GM12878 (cell line): ENCODE data around the gene DRAXIN. TPM values are rescaled to one million over a fixed set of nuclear protein-coding genes. Genes with fewer than 3 reads are reported as not detected.

Source experiments
- ATAC-seq: fragments of 200-7000 bp; cut with Tn5 transposase; 3 replicates; pipeline ENCODE4 v1.9.1; 2020; ENCODE audit warnings: mild to moderate bottlenecking, moderate library complexity
- BruUV-seq: library from RNA; stranded (reverse); fragments of 400-500 nt; replicated peaks from 2 replicates; lab custom pipeline; 2021; lab: Mats Ljungman, UMichigan
- CTCF ChIA-PET: fragments of 300-600 bp; sonication (Branson Sonifier 250); formaldehyde crosslinking; extraction: SDS; loops from one replicate; lab custom pipeline; 2021; ENCODE audit warnings: inconsistent platforms; lab: Yijun Ruan, JAX
- POLR2A ChIA-PET: fragments of 350-600 bp; formaldehyde crosslinking; extraction: SDS; loops from one replicate; lab custom pipeline; 2021; ENCODE audit warnings: inconsistent platforms; lab: Charles Lee
- RAD21 ChIA-PET: fragments of 300-600 bp; sonication (Branson Sonifier 250); formaldehyde crosslinking; loops from one replicate; lab custom pipeline; 2023; ENCODE audit warnings: antibody characterized with exemption; ENCODE audit not compliant: unreplicated experiment; lab: Charles Lee
- SMC1A ChIA-PET: fragments of 300-600 bp; sonication (Branson Sonifier 250); formaldehyde crosslinking; loops from one replicate; lab custom pipeline; 2023; ENCODE audit not compliant: unreplicated experiment, uncharacterized antibody; lab: Charles Lee
- DNase-seq: peaks from one replicate; pipeline ENCODE4 v3.0.0-alpha.2; 2011; ENCODE audit warnings: low read depth, low spot score
- FAIRE-seq: peaks from 3 replicates; lab custom pipeline; 2011; peaks lifted over from hg19 to GRCh38; lab: Jason Lieb, UNC
- H2AFZ ChIP-seq: 2 replicates; pipeline ENCODE4 v1.6.0; 2011; ENCODE audit warnings: low read depth, low read length, control low read depth; ENCODE audit not compliant: control insufficient read depth
- H3K27ac ChIP-seq: 2 replicates; pipeline ENCODE4 v1.5.1; 2011; ENCODE audit warnings: control low read depth; ENCODE audit not compliant: control insufficient read depth, insufficient read depth
- H3K27me3 ChIP-seq, 2 experiments: replicated peaks in 1 of 2; 2 replicates each; pipeline versions ENCODE4 v1.6.0 to v1.6.1; 2011; ENCODE audit warnings: low read length in 1 of 2; ENCODE audit not compliant: control insufficient read depth in 2 of 2, insufficient read depth in 2 of 2
- H3K36me3 ChIP-seq, 2 experiments: 2 replicates each; pipeline ENCODE4 v1.5.1; 2011; ENCODE audit warnings: low read length in 1 of 2; ENCODE audit not compliant: control insufficient read depth in 2 of 2, insufficient read depth in 2 of 2
- H3K4me1 ChIP-seq: 2 replicates; pipeline ENCODE4 v1.6.1; 2011; ENCODE audit warnings: mild to moderate bottlenecking, low read length, moderate library complexity, mixed read lengths; ENCODE audit not compliant: control insufficient read depth, insufficient read depth
- H3K4me2 ChIP-seq: 2 replicates; pipeline ENCODE4 v1.6.0; 2011; ENCODE audit warnings: control low read depth; ENCODE audit not compliant: control insufficient read depth, insufficient read depth
- H3K4me3 ChIP-seq: fragments of 200-600 bp; sonication (generic); 2 replicates; pipeline ENCODE4 v1.5.1; 2016
- H3K79me2 ChIP-seq: 2 replicates; pipeline ENCODE4 v1.6.0; 2011; ENCODE audit warnings: low read length; ENCODE audit not compliant: control insufficient read depth, insufficient read depth
- H3K9ac ChIP-seq: 2 replicates; pipeline ENCODE4 v1.8.0; 2011; ENCODE audit warnings: low read length, control low read depth, mixed read lengths; ENCODE audit not compliant: control insufficient read depth, insufficient read depth
- H3K9me3 ChIP-seq: replicated peaks from 3 replicates; pipeline ENCODE4 v1.5.1; 2011; ENCODE audit warnings: mild to moderate bottlenecking, low read length; ENCODE audit not compliant: control insufficient read depth, insufficient read depth
- H4K20me1 ChIP-seq: 2 replicates; pipeline ENCODE4 v1.6.0; 2011; ENCODE audit not compliant: control insufficient read depth, insufficient read depth
- ASH2L ChIP-seq: fragments of 300-600, 200-600 bp; sonication (generic); IDR thresholded peaks from 2 replicates; pipeline ENCODE4 v1.6.1; 2017; ENCODE audit warnings: low read depth, mild to moderate bottlenecking, borderline replicate concordance
- BCL11A ChIP-seq: IDR thresholded peaks from 2 replicates; pipeline ENCODE4 v1.6.1; 2011; ENCODE audit warnings: low read depth, low read length
- CBX5 ChIP-seq: sonication (generic); IDR thresholded peaks from 2 replicates; pipeline ENCODE4 v1.6.1; 2016; ENCODE audit warnings: low read depth, moderate library complexity, mild to moderate bottlenecking, inconsistent platforms
- CREM ChIP-seq: IDR thresholded peaks from 2 replicates; pipeline ENCODE4 v1.6.1; 2014; ENCODE audit warnings: antibody characterized with exemption, low read depth
- DPF2 ChIP-seq: fragments of 450-650 bp; IDR thresholded peaks from 2 replicates; pipeline ENCODE4 v1.6.1; 2017; ENCODE audit warnings: mild to moderate bottlenecking
- FOXK2 ChIP-seq: fragments of 450-650 bp; IDR thresholded peaks from 2 replicates; pipeline ENCODE4 v1.6.1; 2017; ENCODE audit warnings: mild to moderate bottlenecking, moderate library complexity
- GATAD2B ChIP-seq: fragments of 450-650 bp; conservative IDR thresholded peaks from 2 replicates; pipeline ENCODE4 v1.6.1; 2017; ENCODE audit warnings: low read depth, mild to moderate bottlenecking, moderate library complexity
- JUNB ChIP-seq: IDR thresholded peaks from 2 replicates; pipeline ENCODE4 v1.6.1; 2016; ENCODE audit warnings: antibody characterized with exemption, mild to moderate bottlenecking
- MTA2 ChIP-seq: fragments of 450-650 bp; IDR thresholded peaks from 2 replicates; pipeline ENCODE4 v1.6.1; 2016; ENCODE audit warnings: low read depth, mild to moderate bottlenecking, moderate library complexity
- NR2C1 ChIP-seq: fragments of 450-650 bp; IDR thresholded peaks from 2 replicates; pipeline ENCODE4 v1.6.1; 2017; ENCODE audit warnings: antibody characterized with exemption, mild to moderate bottlenecking, moderate library complexity
- RAD21 ChIP-seq: IDR thresholded peaks from 2 replicates; pipeline ENCODE4 v1.6.1; 2011; ENCODE audit warnings: mild to moderate bottlenecking, low read depth, low read length, moderate library complexity; ENCODE audit not compliant: insufficient read depth
- RELA ChIP-seq: fragments of 450-650 bp; IDR thresholded peaks from 2 replicates; pipeline ENCODE4 v1.8.0; 2014; ENCODE audit warnings: borderline replicate concordance; ENCODE audit not compliant: partially characterized antibody
- RFX5 ChIP-seq: IDR thresholded peaks from 2 replicates; pipeline ENCODE4 v1.6.1; 2011; ENCODE audit warnings: low read depth, low read length, improper control_type of control experiment
- RUNX3 ChIP-seq: IDR thresholded peaks from 2 replicates; pipeline ENCODE4 v1.6.1; 2012; ENCODE audit warnings: low read length, inconsistent platforms
- SMARCA5 ChIP-seq: fragments of 450-650 bp; IDR thresholded peaks from 2 replicates; pipeline ENCODE4 v1.6.1; 2017; ENCODE audit warnings: mild to moderate bottlenecking
- SRF ChIP-seq, 2 experiments: IDR thresholded peaks; 2 replicates each; pipeline ENCODE4 v1.6.1; 2011; ENCODE audit warnings: low read depth in 2 of 2, low read length in 2 of 2, mild to moderate bottlenecking in 1 of 2, moderate library complexity in 1 of 2
- WGBS: methylation state at CpG from one replicate; pipeline ENCODE4 v1.1.6; 2016; ENCODE audit warnings: low lambda C conversion rate; ENCODE audit not compliant: insufficient replicate concordance, insufficient coverage; ENCODE audit errors: missing lambda C conversion rate; 5-methylcytosine and 5-hydroxymethylcytosine counted together
- in situ Hi-C: fragments of 300-500 bp; cut with MboI; formaldehyde crosslinking; loops from 9 replicates; pipeline ENCODE4 v1.14.3; 2018; ENCODE audit warnings: mixed read lengths
- intact Hi-C: fragments of 100-400 bp; cut with micrococcal nuclease; formaldehyde crosslinking; loops from one replicate; pipeline ENCODE4 v1.14.2; 2022; ENCODE audit not compliant: unreplicated experiment
- polyA plus RNA-seq, 11 experiments: library from polyadenylated mRNA; depleted of rRNA in 4 of 11; unstranded in 6 of 11; stranded (reverse) in 5 of 11; fragments of >200 nt; fragmentation: Nextera tagmentation in 4 of 11; fragmentation: Illumina TruSeq in 1 of 11; extraction: Ambion mirVana in 4 of 11; extraction: Trizol in 1 of 11; gene quantifications; 1 replicate in 1 of 11; 2 replicates in 10 of 11; pipeline versions ENCODE4 v1.2.1 to v1.2.3, GENCODE V29; 2011 to 2016; ENCODE audit warnings: inconsistent platforms in 2 of 11, missing spikeins in 2 of 11, low read depth in 1 of 11
- total RNA-seq, 4 experiments: library from RNA; depleted of rRNA in 3 of 4; stranded (reverse); fragments of >200 nt in 3 of 4; fragmentation: Illumina TruSeq in 1 of 4; extraction: Trizol in 1 of 4; gene quantifications; 2 replicates each; pipeline versions ENCODE4 v1.2.1 to v1.2.3, GENCODE V29; 2013 to 2021
- TF ChIP-seq, protein P1 (sequence below): fragments of 450-650 bp; formaldehyde crosslinking; IDR thresholded peaks from 2 replicates; pipeline ENCODE4 v1.4.0; 2022; ENCODE audit warnings: mild to moderate bottlenecking, moderate library complexity
- TF ChIP-seq, protein P2 (sequence below): IDR thresholded peaks from 2 replicates; pipeline ENCODE4 v1.6.1; 2011; ENCODE audit warnings: low read depth, mild to moderate bottlenecking, low read length, moderate library complexity, borderline replicate concordance; ENCODE audit errors: extremely low read depth
- TF ChIP-seq, protein P3 (sequence below): fragments of 450-650 bp; IDR thresholded peaks from 2 replicates; pipeline ENCODE4 v1.6.1; 2018; ENCODE audit warnings: mild to moderate bottlenecking, low read depth, moderate library complexity; ENCODE audit not compliant: partially characterized antibody

Gene DRAXIN
- total and polyA plus RNA-seq, 10 of the 15 experiments (the other 5 are each of a cell fraction or from before 2014, with no cell fraction given): 0.01 to 0.05 (median 0.03) TPM; not detected in 3

DNA sequence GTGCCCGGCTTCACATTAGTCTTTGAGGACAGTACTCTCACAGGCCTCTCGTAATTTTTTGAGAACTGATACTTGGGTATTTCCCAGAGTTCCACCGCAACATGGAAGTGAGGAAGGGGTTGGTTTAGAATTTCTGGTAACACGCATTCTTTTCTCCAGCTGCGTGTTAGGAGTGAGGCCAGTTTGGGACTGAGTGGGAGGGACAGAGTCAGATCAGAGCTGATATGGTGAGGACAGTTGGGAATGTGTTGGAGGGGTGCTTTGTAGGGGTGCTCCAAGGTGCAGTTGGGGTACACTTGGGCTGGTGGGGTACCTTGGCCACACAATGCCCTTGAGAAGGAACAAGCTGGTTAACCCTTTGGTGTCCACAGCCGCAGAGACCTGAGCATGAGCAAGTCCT lies 20.8 kb upstream of the DRAXIN start:
- DNase-seq (peak; percentile 35), ATAC-seq (peak; percentile 83), FAIRE-seq (peak; percentile 44)
- ChIA-PET CTCF (no interaction called here), POLR2A (no interaction called here), SMC1A (no interaction called here), RAD21 (no interaction called here)
- H3K4me2 ChIP-seq: no peak overlapping the region
- H3K4me3 ChIP-seq: no peak overlapping the region
- H3K9ac ChIP-seq: no peak overlapping the region
- H3K79me2 ChIP-seq: no peaks in the 10 kb centered on the region; the same call in 1 of the 2 replicates
- in situ Hi-C loops (no loop called here), intact Hi-C loops (no loop called here)
- peaks cover 10% of the 10 kb centered on the region for H3K4me1 ChIP-seq
- peaks cover 2 to 15% of the 10 kb centered on the region in 2 experiments for H3K36me3 ChIP-seq
- no peaks in the 10 kb centered on the region for H3K27me3 ChIP-seq
- H3K9me3 ChIP-seq: no peaks in the 10 kb centered on the region
- BruUV-seq: no TSS peak
- H2AFZ ChIP-seq: no peak overlapping the region
- no peaks in the 10 kb centered on the region for H4K20me1 ChIP-seq
- H3K27ac ChIP-seq: peak overlapping the region; percentile 80
- WGBS: 20% methylated on average over 6 of the region's 6 CpGs
- TF ChIP-seq JUNB (no peak), SRF (IDR thresholded peaks at IDR 0.05; ENCODE audit: low read depth in 2 of 2, low read length in 2 of 2) (no peak), RAD21 (no peak), CBX5 (no peak), RELA (peak; percentile 71), DPF2 (peak; percentile 92), MTA2 (peak; percentile 66), SMARCA5 (no peak), RUNX3 (peak; percentile 85), RFX5 (no peak), CREM (peak; percentile 16; the same call in 1 of the 2 replicates), BCL11A (peak; percentile 66; the same call in 1 of the 2 replicates), GATAD2B (peak; percentile 45; the same call in 1 of the 2 replicates), NR2C1 (no peak), ASH2L (no peak), FOXK2 (no peak)
- TF ChIP-seq, protein P1, sequence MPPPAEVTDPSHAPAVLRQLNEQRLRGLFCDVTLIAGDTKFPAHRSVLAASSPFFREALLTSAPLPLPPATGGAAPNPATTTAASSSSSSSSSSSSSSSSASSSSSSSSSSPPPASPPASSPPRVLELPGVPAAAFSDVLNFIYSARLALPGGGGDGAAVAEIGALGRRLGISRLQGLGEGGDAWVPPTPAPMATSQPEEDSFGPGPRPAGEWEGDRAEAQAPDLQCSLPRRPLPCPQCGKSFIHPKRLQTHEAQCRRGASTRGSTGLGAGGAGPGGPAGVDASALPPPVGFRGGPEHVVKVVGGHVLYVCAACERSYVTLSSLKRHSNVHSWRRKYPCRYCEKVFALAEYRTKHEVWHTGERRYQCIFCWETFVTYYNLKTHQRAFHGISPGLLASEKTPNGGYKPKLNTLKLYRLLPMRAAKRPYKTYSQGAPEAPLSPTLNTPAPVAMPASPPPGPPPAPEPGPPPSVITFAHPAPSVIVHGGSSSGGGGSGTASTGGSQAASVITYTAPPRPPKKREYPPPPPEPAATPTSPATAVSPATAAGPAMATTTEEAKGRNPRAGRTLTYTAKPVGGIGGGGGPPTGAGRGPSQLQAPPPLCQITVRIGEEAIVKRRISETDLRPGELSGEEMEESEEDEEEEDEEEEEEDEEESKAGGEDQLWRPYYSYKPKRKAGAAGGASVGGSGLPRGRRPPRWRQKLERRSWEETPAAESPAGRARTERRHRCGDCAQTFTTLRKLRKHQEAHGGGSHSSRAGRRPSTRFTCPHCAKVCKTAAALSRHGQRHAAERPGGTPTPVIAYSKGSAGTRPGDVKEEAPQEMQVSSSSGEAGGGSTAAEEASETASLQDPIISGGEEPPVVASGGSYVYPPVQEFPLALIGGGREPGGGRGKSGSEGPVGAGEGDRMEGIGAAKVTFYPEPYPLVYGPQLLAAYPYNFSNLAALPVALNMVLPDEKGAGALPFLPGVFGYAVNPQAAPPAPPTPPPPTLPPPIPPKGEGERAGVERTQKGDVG: no peak
- TF ChIP-seq, protein P2, sequence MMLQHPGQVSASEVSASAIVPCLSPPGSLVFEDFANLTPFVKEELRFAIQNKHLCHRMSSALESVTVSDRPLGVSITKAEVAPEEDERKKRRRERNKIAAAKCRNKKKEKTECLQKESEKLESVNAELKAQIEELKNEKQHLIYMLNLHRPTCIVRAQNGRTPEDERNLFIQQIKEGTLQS: no peak
- TF ChIP-seq, protein P3, sequence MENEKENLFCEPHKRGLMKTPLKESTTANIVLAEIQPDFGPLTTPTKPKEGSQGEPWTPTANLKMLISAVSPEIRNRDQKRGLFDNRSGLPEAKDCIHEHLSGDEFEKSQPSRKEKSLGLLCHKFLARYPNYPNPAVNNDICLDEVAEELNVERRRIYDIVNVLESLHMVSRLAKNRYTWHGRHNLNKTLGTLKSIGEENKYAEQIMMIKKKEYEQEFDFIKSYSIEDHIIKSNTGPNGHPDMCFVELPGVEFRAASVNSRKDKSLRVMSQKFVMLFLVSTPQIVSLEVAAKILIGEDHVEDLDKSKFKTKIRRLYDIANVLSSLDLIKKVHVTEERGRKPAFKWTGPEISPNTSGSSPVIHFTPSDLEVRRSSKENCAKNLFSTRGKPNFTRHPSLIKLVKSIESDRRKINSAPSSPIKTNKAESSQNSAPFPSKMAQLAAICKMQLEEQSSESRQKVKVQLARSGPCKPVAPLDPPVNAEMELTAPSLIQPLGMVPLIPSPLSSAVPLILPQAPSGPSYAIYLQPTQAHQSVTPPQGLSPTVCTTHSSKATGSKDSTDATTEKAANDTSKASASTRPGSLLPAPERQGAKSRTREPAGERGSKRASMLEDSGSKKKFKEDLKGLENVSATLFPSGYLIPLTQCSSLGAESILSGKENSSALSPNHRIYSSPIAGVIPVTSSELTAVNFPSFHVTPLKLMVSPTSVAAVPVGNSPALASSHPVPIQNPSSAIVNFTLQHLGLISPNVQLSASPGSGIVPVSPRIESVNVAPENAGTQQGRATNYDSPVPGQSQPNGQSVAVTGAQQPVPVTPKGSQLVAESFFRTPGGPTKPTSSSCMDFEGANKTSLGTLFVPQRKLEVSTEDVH: no peak
